CD14-positive monocyte (primary cell): ENCODE results near the gene FBXL20. TPM values are rescaled to one million over a fixed set of nuclear protein-coding genes. Genes with fewer than 3 reads are reported as not detected.
A peak's percentile ranks its signal among the peaks of the same experiment; 100 is the strongest.

ENCODE experiments used
- DNase-seq, 3 donors: peaks; one replicate each; pipeline ENCODE4 v3.0.0-alpha.2; 2011 to 2022
- H2AFZ ChIP-seq: 2 replicates; pipeline ENCODE4 v1.6.0; 2012; ENCODE audit warnings: mild to moderate bottlenecking, low read depth, low read length, inconsistent platforms; ENCODE audit not compliant: insufficient read depth, poor library complexity, severe bottlenecking
- H3K27ac ChIP-seq, 2 donors: 1 replicate in 1 of 2; 2 replicates in 1 of 2; pipeline ENCODE4 v1.5.1; 2012 to 2013; ENCODE audit warnings: low read length in 2 of 2, control low read depth in 1 of 2, inconsistent platforms in 1 of 2, low read depth in 1 of 2, mild to moderate bottlenecking in 1 of 2
- H3K27me3 ChIP-seq, 2 donors: one replicate each; pipeline versions ENCODE4 v1.6.0 to v1.6.1; 2011 to 2013; ENCODE audit warnings: low read length in 2 of 2; ENCODE audit not compliant: control insufficient read depth in 2 of 2, insufficient read depth in 2 of 2
- H3K36me3 ChIP-seq, 2 donors: replicated peaks in 1 of 2; 1 replicate in 1 of 2; 2 replicates in 1 of 2; pipeline versions ENCODE4 v1.5.1 to v1.6.1; 2012 to 2013; ENCODE audit warnings: low read length in 2 of 2, control low read depth in 1 of 2, inconsistent platforms in 1 of 2, mild to moderate bottlenecking in 1 of 2; ENCODE audit not compliant: insufficient read depth in 2 of 2, control insufficient read depth in 1 of 2
- H3K4me1 ChIP-seq, 2 donors: 1 replicate in 1 of 2; 2 replicates in 1 of 2; pipeline versions ENCODE4 v1.5.1 to v1.6.1; 2012 to 2013; ENCODE audit warnings: low read length in 2 of 2, control low read depth in 1 of 2, inconsistent platforms in 1 of 2, mild to moderate bottlenecking in 1 of 2, moderate library complexity in 1 of 2; ENCODE audit not compliant: insufficient read depth in 2 of 2, control insufficient read depth in 1 of 2
- H3K4me2 ChIP-seq: replicated peaks from 2 replicates; pipeline ENCODE3; 2012; ENCODE audit warnings: low read length, moderate library complexity, mild to moderate bottlenecking; ENCODE audit not compliant: poor library complexity, severe bottlenecking; ENCODE audit errors: extremely low read depth
- H3K4me3 ChIP-seq, 3 experiments: fragments of 200-600 bp in 1 of 3; sonication (generic) in 1 of 3; replicated peaks in 1 of 3; 1 replicate in 2 of 3; 2 replicates in 1 of 3; pipeline ENCODE4 v1.5.1; 2011 to 2013; ENCODE audit warnings: low read length in 3 of 3, mild to moderate bottlenecking in 3 of 3, control low read depth in 2 of 3, low read depth in 2 of 3, inconsistent platforms in 1 of 3, moderate library complexity in 1 of 3
- H3K79me2 ChIP-seq: 2 replicates; pipeline ENCODE4 v1.6.0; 2012; ENCODE audit warnings: mild to moderate bottlenecking, control low read depth, inconsistent platforms, low read length, moderate library complexity; ENCODE audit not compliant: insufficient read depth
- H3K9ac ChIP-seq: 2 replicates; pipeline ENCODE4 v1.6.0; 2017; ENCODE audit warnings: low read length, mild to moderate bottlenecking; ENCODE audit not compliant: insufficient read depth, poor library complexity, severe bottlenecking
- H3K9me3 ChIP-seq, 2 donors: replicated peaks in 1 of 2; 1 replicate in 1 of 2; 2 replicates in 1 of 2; pipeline versions ENCODE4 v1.5.1 to v1.6.1; 2012 to 2013; ENCODE audit warnings: low read length in 2 of 2, control low read depth in 1 of 2; ENCODE audit not compliant: control insufficient read depth in 1 of 2, insufficient read depth in 1 of 2
- H4K20me1 ChIP-seq: 2 replicates; pipeline ENCODE4 v1.6.0; 2012; ENCODE audit warnings: mild to moderate bottlenecking, low read length, control low read depth, moderate library complexity; ENCODE audit not compliant: insufficient read depth
- H3K27ac Mint-ChIP-seq, 7 donors: one replicate each; pipeline ENCODE4 v1.8.0; 2020; ENCODE audit warnings: mild to moderate bottlenecking in 7 of 7, mixed read lengths in 7 of 7, moderate library complexity in 6 of 7, inconsistent platforms in 2 of 7
- H3K27me3 Mint-ChIP-seq, 3 donors: one replicate each; pipeline ENCODE4 v1.8.0; 2021 to 2022; ENCODE audit warnings: low read depth in 3 of 3, mild to moderate bottlenecking in 3 of 3, mixed read lengths in 3 of 3, moderate library complexity in 3 of 3, inconsistent platforms in 1 of 3
- H3K36me3 Mint-ChIP-seq, 2 donors: one replicate each; pipeline ENCODE4 v1.8.0; 2020; ENCODE audit warnings: mixed read lengths in 2 of 2, inconsistent platforms in 1 of 2, mild to moderate bottlenecking in 1 of 2
- H3K4me1 Mint-ChIP-seq: one replicate; pipeline ENCODE4 v1.8.0; 2020; ENCODE audit warnings: mild to moderate bottlenecking, mixed read lengths
- H3K4me3 Mint-ChIP-seq, 2 donors: one replicate each; pipeline ENCODE4 v1.8.0; 2020; ENCODE audit warnings: mild to moderate bottlenecking in 2 of 2, mixed read lengths in 2 of 2, moderate library complexity in 1 of 2
- H3K9me3 Mint-ChIP-seq, 7 donors: one replicate each; pipeline ENCODE4 v1.8.0; 2020 to 2022; ENCODE audit warnings: mixed read lengths in 7 of 7, mild to moderate bottlenecking in 6 of 7, moderate library complexity in 6 of 7, inconsistent platforms in 2 of 7
- CTCF ChIP-seq: fragments of 200-600 bp; IDR thresholded peaks from one replicate; pipeline ENCODE4 v1.8.0; 2022; ENCODE audit warnings: antibody characterized with exemption, mild to moderate bottlenecking
- WGBS: methylation state at CpG from one replicate; pipeline ENCODE4 v1.1.5; 2013; ENCODE audit warnings: missing lambda C conversion rate; ENCODE audit not compliant: insufficient coverage; 5-methylcytosine and 5-hydroxymethylcytosine counted together
- intact Hi-C, 2 donors: fragments of 100-400 bp; cut with micrococcal nuclease; formaldehyde crosslinking; loops; one replicate each; pipeline versions ENCODE4 v1.15.0 to v1.15.1; 2023
- polyA plus RNA-seq, 3 donors: library from polyadenylated mRNA; depleted of rRNA in 1 of 3; unstranded in 2 of 3; stranded (reverse) in 1 of 3; fragments of 300-500 nt in 2 of 3; fragments of >200 nt in 1 of 3; fragmentation: Illumina TruSeq in 2 of 3; gene quantifications; 1 replicate in 2 of 3; 2 replicates in 1 of 3; pipeline ENCODE4 v1.2.3, GENCODE V29; 2012 to 2021

The FBXL20 gene
- polyA plus RNA-seq, 3 donors = 4.0 to 7.7 (median 4.7) TPM

GRCh38 chr17:39404542-39405378 lies 3.3 kb upstream of the FBXL20 start:
- peak overlapping the region in 1 of 2 donors; percentile 18 for H3K27ac ChIP-seq
- intact Hi-C loops = loop anchor here in 1 of 2 donors (5.0 kb wide), 1 partner anchor 132 kb away; no protein-coding TSS in a partner anchor
- peak; percentile 18 to 67 (median 41) for DNase-seq
- peaks cover 37 to 50% of the 10 kb centered on the region in 2 donors for H3K36me3 ChIP-seq
- H3K4me3 Mint-ChIP-seq = no peak overlapping the region
- H3K79me2 ChIP-seq = peaks cover 19% of the 10 kb centered on the region
- H3K27me3 Mint-ChIP-seq = peaks cover 0 to 3% (median 0%) of the 10 kb centered on the region in 3 donors
- H3K4me3 ChIP-seq = no peak overlapping the region
- peaks cover 33 to 46% of the 10 kb centered on the region in 2 donors for H3K36me3 Mint-ChIP-seq
- peaks cover 14 to 16% of the 10 kb centered on the region in 2 donors for H3K4me1 ChIP-seq
- no peak overlapping the region for H2AFZ ChIP-seq
- peaks cover 25% of the 10 kb centered on the region for H3K4me1 Mint-ChIP-seq
- no peaks in the 10 kb centered on the region for H3K27me3 ChIP-seq
- WGBS = no CpG with 5 or more reads among the region's 6 CpGs
- TF ChIP-seq CTCF = no peak
- H3K4me2 ChIP-seq = no peak overlapping the region
- no peaks in the 10 kb centered on the region for H3K9me3 ChIP-seq
- H4K20me1 ChIP-seq = peaks cover 11% of the 10 kb centered on the region
- H3K27ac Mint-ChIP-seq = peak overlapping the region in 5 of 7 donors; percentile 63 to 84 (median 77)
- H3K9ac ChIP-seq = no peak overlapping the region
- H3K9me3 Mint-ChIP-seq = no peaks in the 10 kb centered on the region

DNA sequence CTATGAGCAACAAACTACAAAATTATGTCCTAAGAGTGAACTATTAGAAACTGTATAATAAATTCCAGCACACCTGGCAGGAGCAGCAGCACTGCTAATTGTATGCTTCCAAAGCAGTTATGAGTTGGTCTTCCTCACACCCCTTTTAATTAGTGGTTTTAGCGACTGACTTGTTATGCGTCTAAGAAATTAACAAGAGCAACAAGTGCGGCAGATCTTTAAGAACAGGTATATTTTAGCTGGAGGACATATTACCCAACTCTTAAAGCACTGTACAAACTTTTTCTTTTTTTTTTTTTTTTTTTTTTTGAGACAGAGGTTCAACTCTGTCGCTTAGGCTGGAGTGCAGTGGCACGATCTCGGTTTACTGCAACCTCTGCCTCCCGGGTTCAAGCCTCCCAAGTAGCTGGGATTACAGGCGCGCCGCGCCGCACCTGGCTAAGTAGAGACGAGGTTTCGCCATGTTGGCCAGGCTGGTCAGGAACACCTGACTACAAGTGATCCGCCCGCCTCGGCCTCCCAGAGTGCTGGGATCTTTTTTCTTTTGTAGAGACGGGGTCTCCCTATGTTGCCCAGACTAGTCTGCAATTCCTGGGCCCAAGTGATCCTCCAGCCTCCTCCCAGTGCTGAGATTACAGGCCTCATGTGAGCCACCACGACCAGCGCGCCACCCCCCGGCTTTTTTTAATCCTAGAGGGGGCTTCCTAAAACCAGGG lies 1.6 kb upstream of the FBXL20 start:
- Mint-ChIP-seq H3K9me3 (no peaks in the 10 kb centered on the region), H3K27ac (peak overlapping the region in 3 of 7 donors; percentile 36 to 55 (median 44)), H3K4me1 (peaks cover 30% of the 10 kb centered on the region), H3K36me3 (peaks cover 16 to 29% of the 10 kb centered on the region in 2 donors), H3K27me3 (peaks cover 0 to 3% (median 0%) of the 10 kb centered on the region in 3 donors), H3K4me3 (peak overlapping the region in 1 of 2 donors; percentile 99)
- peak overlapping the region in 1 of 3 experiments; percentile 95 for H3K4me3 ChIP-seq
- no peak overlapping the region for H2AFZ ChIP-seq
- H3K27me3 ChIP-seq = no peaks in the 10 kb centered on the region
- no peak for TF ChIP-seq CTCF
- H4K20me1 ChIP-seq = peaks cover 21% of the 10 kb centered on the region
- DNase-seq = no peak
- peak overlapping the region; percentile 97 for H3K4me2 ChIP-seq
- H3K79me2 ChIP-seq = peaks cover 36% of the 10 kb centered on the region
- H3K9me3 ChIP-seq = no peaks in the 10 kb centered on the region
- peaks cover 20 to 32% of the 10 kb centered on the region in 2 donors for H3K36me3 ChIP-seq
- H3K4me1 ChIP-seq = peaks cover 15 to 16% of the 10 kb centered on the region in 2 donors
- H3K27ac ChIP-seq = no peak overlapping the region
- intact Hi-C loops = loop anchor here in 1 of 2 donors (1.0 to 5.0 kb wide), 2 partner anchors 38 to 131 kb away; no protein-coding TSS in a partner anchor
- WGBS = 77% methylated on average over 15 of the region's 22 CpGs
- H3K9ac ChIP-seq = no peak overlapping the region
